H1 (cell line): Measurements from ENCODE around the gene PUDP. TPM values are rescaled to one million over a fixed set of nuclear protein-coding genes. Genes with fewer than 3 reads are reported as not detected.

Experiments
- BRCA1 ChIP-seq: IDR thresholded peaks from 2 replicates; pipeline ENCODE4 v1.6.1; 2012; ENCODE audit warnings: low read depth, low read length, improper control_type of control experiment
- CBX8 ChIP-seq: fragments of 300-800, 300-1000 bp; sonication (generic); IDR thresholded peaks from 2 replicates; pipeline ENCODE4 v1.7.1; 2016; ENCODE audit warnings: low read depth, low read length, borderline replicate concordance
- CHD7 ChIP-seq: fragments of 300-600 bp; sonication (generic); IDR thresholded peaks from 2 replicates; pipeline ENCODE4 v1.7.1; 2012; ENCODE audit warnings: low read length, moderate library complexity, mild to moderate bottlenecking, inconsistent platforms; ENCODE audit not compliant: insufficient replicate concordance
- KDM4A ChIP-seq: IDR thresholded peaks from one replicate; pipeline ENCODE4 v1.7.1; 2012; ENCODE audit warnings: low read depth, mild to moderate bottlenecking, moderate library complexity, low read length, inconsistent platforms; ENCODE audit not compliant: severe bottlenecking
- NANOG ChIP-seq: IDR thresholded peaks from 2 replicates; pipeline ENCODE4 v1.6.1; 2011; ENCODE audit warnings: low read length, low read depth, mild to moderate bottlenecking, inconsistent platforms; ENCODE audit not compliant: insufficient read depth, poor library complexity, severe bottlenecking
- POLR2A ChIP-seq, 2 experiments: IDR thresholded peaks; 1 replicate in 1 of 2; 2 replicates in 1 of 2; pipeline ENCODE4 v1.6.1; 2011; ENCODE audit warnings: low read depth in 2 of 2, low read length in 2 of 2, mild to moderate bottlenecking in 2 of 2; ENCODE audit errors: control extremely low read depth in 1 of 2
- RBBP5 ChIP-seq: IDR thresholded peaks from 2 replicates; pipeline ENCODE4 v1.7.1; 2012; ENCODE audit warnings: low read depth, mild to moderate bottlenecking, inconsistent platforms, low read length, moderate library complexity, borderline replicate concordance
- YY1 ChIP-seq: IDR thresholded peaks from 2 replicates; pipeline ENCODE4 v1.6.1; 2011; ENCODE audit warnings: low read depth, mild to moderate bottlenecking, low read length
- polyA plus RNA-seq, 7 experiments: library from polyadenylated mRNA; depleted of rRNA in 3 of 7; stranded (reverse) in 5 of 7; unstranded in 2 of 7; fragments of >200 nt in 5 of 7; fragments of 200-250 nt in 2 of 7; gene quantifications; 1 replicate in 5 of 7; 2 replicates in 1 of 7; 4 replicates in 1 of 7; pipeline versions ENCODE4 v1.2.1 to v1.2.3, GENCODE V29; 2011 to 2013; ENCODE audit warnings: missing spikeins in 2 of 7, mixed read lengths in 2 of 7
- total RNA-seq: library from RNA; stranded (reverse); fragmentation: NEBNext Ultra II Directional; extraction: Animal tissue kit (Norgen Biotek cat#: 25700); gene quantifications from 2 replicates; pipeline ENCODE4 v1.2.1, GENCODE V29; 2021

Gene PUDP
- total and polyA plus RNA-seq, 2 of the 8 experiments (the other 6 are each of a cell fraction or from before 2014, with no cell fraction given) = 27.2 to 30.2 TPM

- TF ChIP-seq CHD7 (no peak), KDM4A (no peak), CBX8 (no peak), NANOG (no peak), POLR2A (IDR thresholded peaks at IDR 0.05; ENCODE audit: control extremely low read depth in 1 of 2, low read depth in 2 of 2, low read length in 2 of 2) (no peak), BRCA1 (no peak), RBBP5 (no peak), YY1 (no peak)
These were observed 62.1 kb downstream of the PUDP start (continued) for GRCh38 chrX:7085879-7086278.
